A549 (cell line): Measurements from ENCODE around the gene SPATA6L.

ENCODE experiments used
- CTCF ChIP-seq: fragments of >200 bp; sonication (Bioruptor Twin); formaldehyde crosslinking; IDR thresholded peaks from 3 replicates; pipeline ENCODE4 v1.5.1; 2016
- KDM5A ChIP-seq: fragments of 200-600 bp; sonication (generic); IDR thresholded peaks from 2 replicates; pipeline ENCODE4 v1.6.1; 2016; ENCODE audit warnings: antibody characterized with exemption, mild to moderate bottlenecking
- MAZ ChIP-seq: fragments of 150-350 bp; IDR thresholded peaks from 2 replicates; pipeline ENCODE4 v1.6.1; 2014; ENCODE audit warnings: antibody characterized with exemption, low read depth, low read length, borderline replicate concordance
- ZNF302 ChIP-seq: fragments of 250-450 bp; sonication (Bioruptor Pico); IDR thresholded peaks from 2 replicates; pipeline ENCODE4 v1.9.0; 2021; ENCODE audit warnings: inconsistent platforms, mild to moderate bottlenecking, moderate library complexity

- TF ChIP-seq CTCF (no peak), KDM5A (no peak), MAZ (no peak), ZNF302 (no peak)
Observed at GRCh38 chr9:4706021-4706420, 39.7 kb upstream of the SPATA6L start.
